ENCODE results near the gene RCN2. TPM values are rescaled to one million over a fixed set of nuclear protein-coding genes. Genes with fewer than 3 reads are reported as not detected.

Gene RCN2
- total and polyA plus RNA-seq, 2 experiments from 2014 or later = 96.7 to 178 TPM

GRCh38 chr15:76936671-76937070 lies 5.1 kb downstream of the RCN2 start:
- Histone ChIP-seq H3K27me3 (replicated peaks; ENCODE audit: insufficient read depth) (no peaks in the 10 kb centered on the region), H3K36me3 (ENCODE audit: low read depth) (peaks cover 11% of the 10 kb centered on the region; the same call in 1 of the 2 replicates), H3K4me1 (ENCODE audit: insufficient read depth) (peaks cover 7% of the 10 kb centered on the region), H3K27ac (no peak overlapping the region), H4K20me1 (ENCODE audit: insufficient read depth) (no peaks in the 10 kb centered on the region), H3K9ac (no peak overlapping the region), H3F3A (ENCODE audit: insufficient read depth) (no peaks in the 10 kb centered on the region), H3K9me2 (ENCODE audit: insufficient read depth) (no peaks in the 10 kb centered on the region), H3K9me3 (ENCODE audit: low read depth) (no peaks in the 10 kb centered on the region), H2AFZ (no peak overlapping the region), H3K79me2 (ENCODE audit: insufficient read depth) (peaks cover 24% of the 10 kb centered on the region), H3K4me3 (no peak overlapping the region), H3K4me2 (ENCODE audit: unreplicated experiment) (no peak overlapping the region)
- DNase-seq = peak; percentile 7
- in situ Hi-C loops (cut with MboI) = no loop called here
- WGBS, 2 experiments (ENCODE audit: low coverage in 1 of 2, low lambda C conversion rate in 2 of 2, missing lambda C conversion rate in 2 of 2) = 77 to 84% methylated on average over 3 of the region's 3 CpGs
- TF ChIP-seq EZH2 (IDR thresholded peaks at IDR 0.05; ENCODE audit: insufficient read depth, poor library complexity, severe bottlenecking) (no peak), EZH2phosphoT487 (IDR thresholded peaks at IDR 0.05; ENCODE audit: insufficient read depth, low read depth) (no peak)

DNA sequence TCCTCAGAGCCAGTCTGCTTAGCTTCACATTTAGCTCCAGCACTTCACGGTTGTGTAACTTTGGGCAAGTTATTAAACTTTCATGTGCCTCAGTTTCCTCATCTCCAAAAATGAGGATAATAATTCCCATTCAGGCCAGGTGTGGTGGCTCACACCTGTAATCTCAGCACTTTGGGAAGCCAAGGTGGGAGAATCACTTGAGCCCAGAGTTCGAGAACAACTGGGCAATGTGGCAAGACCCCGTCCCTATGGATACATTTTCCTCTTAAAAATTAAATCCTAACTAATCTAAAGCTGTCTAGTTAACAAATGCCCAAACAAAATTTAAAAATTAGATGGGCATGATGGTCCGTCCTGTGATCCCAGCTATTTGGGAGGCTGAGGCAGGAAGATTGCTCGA lies 7.2 kb downstream of the RCN2 start:
- in situ Hi-C loops (cut with MboI) = no loop called here
- H3F3A ChIP-seq (ENCODE audit: insufficient read depth) = no peaks in the 10 kb centered on the region

GRCh38 chr15:76939715-76940114 lies 8.2 kb downstream of the RCN2 start:
- no peaks in the 10 kb centered on the region for H3K27me3 ChIP-seq (replicated peaks; ENCODE audit: insufficient read depth)
- 0 out of 2 replicates have a peak overlapping the region, but pooled peaks have one; percentile 6 for H2AFZ ChIP-seq
- 0 out of 2 replicates have a peak overlapping the region, but pooled peaks have one; percentile 17 for H3K9ac ChIP-seq
- peaks cover 7% of the 10 kb centered on the region for H3K4me1 ChIP-seq (ENCODE audit: insufficient read depth)
- TF ChIP-seq EZH2phosphoT487 (IDR thresholded peaks at IDR 0.05; ENCODE audit: insufficient read depth, low read depth) = no peak
- TF ChIP-seq EZH2 (IDR thresholded peaks at IDR 0.05; ENCODE audit: insufficient read depth, poor library complexity, severe bottlenecking) = no peak
- H3K4me3 ChIP-seq = no peak overlapping the region
- H3K9me3 ChIP-seq (ENCODE audit: low read depth) = no peaks in the 10 kb centered on the region
- H3K36me3 ChIP-seq (ENCODE audit: low read depth) = peaks cover 12% of the 10 kb centered on the region
- in situ Hi-C loops (cut with MboI) = no loop called here
- 0 to 5% methylated on average over 1 of the region's 1 CpG for WGBS, 2 experiments (ENCODE audit: low coverage in 1 of 2, low lambda C conversion rate in 2 of 2, missing lambda C conversion rate in 2 of 2)
- no peaks in the 10 kb centered on the region for H3K9me2 ChIP-seq (ENCODE audit: insufficient read depth)
- DNase-seq = peak; percentile 52
- no peaks in the 10 kb centered on the region for H4K20me1 ChIP-seq (ENCODE audit: insufficient read depth)
- no peak overlapping the region for H3K4me2 ChIP-seq (ENCODE audit: unreplicated experiment)
- H3K27ac ChIP-seq = no peak overlapping the region
- H3K79me2 ChIP-seq (ENCODE audit: insufficient read depth) = no peaks in the 10 kb centered on the region
- no peaks in the 10 kb centered on the region for H3F3A ChIP-seq (ENCODE audit: insufficient read depth)

More for the DNA sequence above, 7.2 kb downstream of the RCN2 start:
- Histone ChIP-seq H3K4me2 (ENCODE audit: unreplicated experiment) (no peak overlapping the region), H3K9me3 (ENCODE audit: low read depth) (no peaks in the 10 kb centered on the region), H4K20me1 (ENCODE audit: insufficient read depth) (no peaks in the 10 kb centered on the region), H2AFZ (no peak overlapping the region), H3K27ac (no peak overlapping the region), H3K9me2 (ENCODE audit: insufficient read depth) (no peaks in the 10 kb centered on the region), H3K4me3 (no peak overlapping the region), H3K79me2 (ENCODE audit: insufficient read depth) (peaks cover 4% of the 10 kb centered on the region; the same call in 1 of the 2 replicates), H3K4me1 (ENCODE audit: insufficient read depth) (peaks cover 7% of the 10 kb centered on the region), H3K9ac (no peak overlapping the region), H3K27me3 (replicated peaks; ENCODE audit: insufficient read depth) (no peaks in the 10 kb centered on the region), H3K36me3 (ENCODE audit: low read depth) (peaks cover 11% of the 10 kb centered on the region; the same call in 1 of the 2 replicates)
- 96 to 99% methylated on average over 5 of the region's 5 CpGs for WGBS, 2 experiments (ENCODE audit: low coverage in 1 of 2, low lambda C conversion rate in 2 of 2, missing lambda C conversion rate in 2 of 2)
- TF ChIP-seq EZH2 (IDR thresholded peaks at IDR 0.05; ENCODE audit: insufficient read depth, poor library complexity, severe bottlenecking) (no peak), EZH2phosphoT487 (IDR thresholded peaks at IDR 0.05; ENCODE audit: insufficient read depth, low read depth) (no peak)
- DNase-seq = no peak

- Histone ChIP-seq H3K27me3 (replicated peaks; ENCODE audit: insufficient read depth) (no peaks in the 10 kb centered on the region), H4K20me1 (ENCODE audit: insufficient read depth) (no peaks in the 10 kb centered on the region), H3K9me3 (ENCODE audit: low read depth) (no peaks in the 10 kb centered on the region), H3K9ac (no peak overlapping the region), H3F3A (ENCODE audit: insufficient read depth) (no peaks in the 10 kb centered on the region), H3K4me3 (no peak overlapping the region), H3K4me1 (ENCODE audit: insufficient read depth) (peaks cover 7% of the 10 kb centered on the region), H3K79me2 (ENCODE audit: insufficient read depth) (no peaks in the 10 kb centered on the region), H3K27ac (no peak overlapping the region), H3K36me3 (ENCODE audit: low read depth) (peaks cover 11% of the 10 kb centered on the region), H2AFZ (no peak overlapping the region), H3K9me2 (ENCODE audit: insufficient read depth) (no peaks in the 10 kb centered on the region), H3K4me2 (ENCODE audit: unreplicated experiment) (no peak overlapping the region)
- in situ Hi-C loops (cut with MboI) = no loop called here
- TF ChIP-seq EZH2phosphoT487 (IDR thresholded peaks at IDR 0.05; ENCODE audit: insufficient read depth, low read depth) = no peak
- TF ChIP-seq EZH2 (IDR thresholded peaks at IDR 0.05; ENCODE audit: insufficient read depth, poor library complexity, severe bottlenecking) = no peak
- 77 to 88% methylated on average over 2 of the region's 2 CpGs for WGBS, 2 experiments (ENCODE audit: low coverage in 1 of 2, low lambda C conversion rate in 2 of 2, missing lambda C conversion rate in 2 of 2)
- no peak for DNase-seq
These were observed 10.1 kb downstream of the RCN2 start for GRCh38 chr15:76941636-76942035.

- Histone ChIP-seq H3K4me2 (ENCODE audit: unreplicated experiment) (no peak overlapping the region), H3F3A (ENCODE audit: insufficient read depth) (no peaks in the 10 kb centered on the region), H3K9me3 (ENCODE audit: low read depth) (no peaks in the 10 kb centered on the region), H2AFZ (no peak overlapping the region), H3K79me2 (ENCODE audit: insufficient read depth) (no peaks in the 10 kb centered on the region), H3K4me3 (no peak overlapping the region), H3K9ac (no peak overlapping the region), H3K4me1 (ENCODE audit: insufficient read depth) (peaks cover 7% of the 10 kb centered on the region), H3K27ac (no peak overlapping the region), H4K20me1 (ENCODE audit: insufficient read depth) (no peaks in the 10 kb centered on the region), H3K36me3 (ENCODE audit: low read depth) (peaks cover 9% of the 10 kb centered on the region), H3K9me2 (ENCODE audit: insufficient read depth) (no peaks in the 10 kb centered on the region), H3K27me3 (replicated peaks; ENCODE audit: insufficient read depth) (no peaks in the 10 kb centered on the region)
- TF ChIP-seq EZH2phosphoT487 (IDR thresholded peaks at IDR 0.05; ENCODE audit: insufficient read depth, low read depth) (no peak), EZH2 (IDR thresholded peaks at IDR 0.05; ENCODE audit: insufficient read depth, poor library complexity, severe bottlenecking) (no peak)
- 94 to 96% methylated on average over 2 of the region's 2 CpGs for WGBS, 2 experiments (ENCODE audit: low coverage in 1 of 2, low lambda C conversion rate in 2 of 2, missing lambda C conversion rate in 2 of 2)
- in situ Hi-C loops (cut with MboI) = no loop called here
- no peak for DNase-seq
These were observed 10.8 kb downstream of the RCN2 start for GRCh38 chr15:76942331-76942730.
